ENCODE results near the gene INPP5B. TPM values are rescaled to one million over a fixed set of nuclear protein-coding genes. Genes with fewer than 3 reads are reported as not detected.
A peak's percentile ranks its signal among the peaks of the same experiment; 100 is the strongest.

Gene INPP5B
- total and polyA plus RNA-seq, 2 of the 13 experiments (the other 11 are each of a cell fraction or from before 2014, with no cell fraction given), result 9.0 to 9.8 TPM

DNA sequence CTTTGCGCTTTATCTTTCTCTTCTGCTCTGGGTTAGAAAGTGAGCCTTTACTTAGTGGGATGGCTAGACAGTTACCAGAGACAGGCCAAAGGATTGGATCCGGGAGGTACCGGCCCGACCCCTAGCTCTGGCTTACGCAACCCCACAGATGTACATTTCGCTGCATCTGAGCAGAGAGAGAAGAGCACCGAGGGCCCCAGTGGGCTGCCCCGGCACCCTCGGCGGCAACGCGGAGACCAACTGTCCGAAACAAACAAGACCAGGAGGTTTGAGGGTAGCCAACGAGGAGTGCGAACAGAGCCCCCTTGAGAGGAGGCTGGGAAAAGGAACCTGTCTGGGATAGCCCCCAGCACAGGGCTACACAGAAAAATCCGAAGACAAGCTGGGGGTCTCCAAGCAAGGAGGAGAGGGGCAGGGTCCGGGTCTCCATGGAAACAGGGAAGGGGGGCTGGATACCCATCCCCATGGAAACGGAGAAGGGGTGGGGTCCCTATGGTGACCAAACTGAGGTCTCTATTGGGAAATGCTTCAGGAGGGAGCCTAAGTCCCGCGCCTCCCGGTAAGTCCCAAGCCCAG is 87.8 kb downstream of the INPP5B start (continued):
- TF ChIP-seq, protein P1, sequence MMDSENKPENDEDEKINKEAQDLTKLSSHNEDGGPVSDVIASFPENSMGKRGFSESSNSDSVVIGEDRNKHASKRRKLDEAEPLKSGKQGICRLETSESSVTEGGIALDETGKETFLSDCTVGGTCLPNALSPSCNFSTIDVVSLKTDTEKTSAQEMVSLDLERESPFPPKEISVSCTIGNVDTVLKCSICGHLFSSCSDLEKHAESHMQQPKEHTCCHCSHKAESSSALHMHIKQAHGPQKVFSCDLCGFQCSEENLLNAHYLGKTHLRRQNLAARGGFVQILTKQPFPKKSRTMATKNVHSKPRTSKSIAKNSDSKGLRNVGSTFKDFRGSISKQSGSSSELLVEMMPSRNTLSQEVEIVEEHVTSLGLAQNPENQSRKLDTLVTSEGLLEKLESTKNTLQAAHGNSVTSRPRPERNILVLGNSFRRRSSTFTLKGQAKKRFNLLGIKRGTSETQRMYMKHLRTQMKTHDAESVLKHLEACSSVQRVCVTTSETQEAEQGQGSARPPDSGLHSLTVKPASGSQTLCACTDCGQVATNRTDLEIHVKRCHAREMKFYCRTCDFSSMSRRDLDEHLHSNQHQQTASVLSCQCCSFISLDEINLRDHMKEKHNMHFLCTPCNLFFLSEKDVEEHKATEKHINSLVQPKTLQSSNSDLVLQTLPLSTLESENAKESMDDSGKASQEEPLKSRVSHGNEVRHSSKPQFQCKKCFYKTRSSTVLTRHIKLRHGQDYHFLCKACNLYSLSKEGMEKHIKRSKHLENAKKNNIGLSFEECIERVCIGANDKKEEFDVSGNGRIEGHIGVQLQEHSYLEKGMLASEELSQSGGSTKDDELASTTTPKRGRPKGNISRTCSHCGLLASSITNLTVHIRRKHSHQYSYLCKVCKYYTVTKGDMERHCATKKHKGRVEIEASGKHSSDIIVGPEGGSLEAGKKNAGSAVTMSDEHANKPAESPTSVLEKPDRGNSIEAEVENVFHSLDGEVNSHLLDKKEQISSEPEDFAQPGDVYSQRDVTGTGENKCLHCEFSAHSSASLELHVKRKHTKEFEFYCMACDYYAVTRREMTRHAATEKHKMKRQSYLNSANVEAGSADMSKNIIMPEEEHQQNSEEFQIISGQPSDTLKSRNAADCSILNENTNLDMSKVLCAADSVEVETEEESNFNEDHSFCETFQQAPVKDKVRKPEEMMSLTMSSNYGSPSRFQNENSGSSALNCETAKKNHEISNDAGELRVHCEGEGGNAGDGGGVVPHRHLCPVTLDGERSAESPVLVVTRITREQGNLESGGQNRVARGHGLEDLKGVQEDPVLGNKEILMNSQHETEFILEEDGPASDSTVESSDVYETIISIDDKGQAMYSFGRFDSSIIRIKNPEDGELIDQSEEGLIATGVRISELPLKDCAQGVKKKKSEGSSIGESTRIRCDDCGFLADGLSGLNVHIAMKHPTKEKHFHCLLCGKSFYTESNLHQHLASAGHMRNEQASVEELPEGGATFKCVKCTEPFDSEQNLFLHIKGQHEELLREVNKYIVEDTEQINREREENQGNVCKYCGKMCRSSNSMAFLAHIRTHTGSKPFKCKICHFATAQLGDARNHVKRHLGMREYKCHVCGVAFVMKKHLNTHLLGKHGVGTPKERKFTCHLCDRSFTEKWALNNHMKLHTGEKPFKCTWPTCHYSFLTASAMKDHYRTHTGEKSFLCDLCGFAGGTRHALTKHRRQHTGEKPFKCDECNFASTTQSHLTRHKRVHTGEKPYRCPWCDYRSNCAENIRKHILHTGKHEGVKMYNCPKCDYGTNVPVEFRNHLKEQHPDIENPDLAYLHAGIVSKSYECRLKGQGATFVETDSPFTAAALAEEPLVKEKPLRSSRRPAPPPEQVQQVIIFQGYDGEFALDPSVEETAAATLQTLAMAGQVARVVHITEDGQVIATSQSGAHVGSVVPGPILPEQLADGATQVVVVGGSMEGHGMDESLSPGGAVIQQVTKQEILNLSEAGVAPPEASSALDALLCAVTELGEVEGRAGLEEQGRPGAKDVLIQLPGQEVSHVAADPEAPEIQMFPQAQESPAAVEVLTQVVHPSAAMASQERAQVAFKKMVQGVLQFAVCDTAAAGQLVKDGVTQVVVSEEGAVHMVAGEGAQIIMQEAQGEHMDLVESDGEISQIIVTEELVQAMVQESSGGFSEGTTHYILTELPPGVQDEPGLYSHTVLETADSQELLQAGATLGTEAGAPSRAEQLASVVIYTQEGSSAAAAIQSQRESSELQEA (CRISPR knock-in tag; IDR thresholded peaks at IDR 0.05; ENCODE audit: not compliant biosample characterization), result no peak
- TF ChIP-seq FOXC1 (CRISPR knock-in tag; IDR thresholded peaks at IDR 0.05; ENCODE audit: borderline replicate concordance) (peak; percentile 27; the same call in 1 of the 2 replicates), MED1 (CRISPR knock-in tag; IDR thresholded peaks at IDR 0.05) (no peak), MTF2 (CRISPR knock-in tag; IDR thresholded peaks at IDR 0.05; ENCODE audit: borderline replicate concordance) (peak; percentile 28; the same call in 1 of the 2 replicates), HNF4G (IDR thresholded peaks at IDR 0.05; ENCODE audit: borderline replicate concordance, low read depth, low read length) (no peak), HNF4G (CRISPR knock-in tag; IDR thresholded peaks at IDR 0.05; ENCODE audit: borderline replicate concordance, low read depth) (0 out of 2 replicates have a peak, but pooled peaks have one; percentile 7), RFX3 (CRISPR knock-in tag; IDR thresholded peaks at IDR 0.05) (peak; percentile 87), NCOA2 (CRISPR knock-in tag; IDR thresholded peaks at IDR 0.05) (0 out of 2 replicates have a peak, but pooled peaks have one; percentile 5), NCOA1 (CRISPR knock-in tag; IDR thresholded peaks at IDR 0.05) (peak; percentile 6; the same call in 1 of the 2 replicates), ZNF17 (CRISPR knock-in tag; IDR thresholded peaks at IDR 0.05) (no peak), ZNF292 (CRISPR knock-in tag; IDR thresholded peaks at IDR 0.05; ENCODE audit: borderline replicate concordance, low read depth) (no peak)
- TF ChIP-seq, protein P2, sequence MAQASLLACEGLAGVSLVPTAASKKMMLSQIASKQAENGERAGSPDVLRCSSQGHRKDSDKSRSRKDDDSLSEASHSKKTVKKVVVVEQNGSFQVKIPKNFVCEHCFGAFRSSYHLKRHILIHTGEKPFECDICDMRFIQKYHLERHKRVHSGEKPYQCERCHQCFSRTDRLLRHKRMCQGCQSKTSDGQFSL (CRISPR knock-in tag; IDR thresholded peaks at IDR 0.05), result no peak
- TF ChIP-seq, protein P3, sequence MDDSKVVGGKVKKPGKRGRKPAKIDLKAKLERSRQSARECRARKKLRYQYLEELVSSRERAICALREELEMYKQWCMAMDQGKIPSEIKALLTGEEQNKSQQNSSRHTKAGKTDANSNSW (CRISPR knock-in tag; IDR thresholded peaks at IDR 0.05; ENCODE audit: borderline replicate concordance), result no peak
- TF ChIP-seq, protein P4, sequence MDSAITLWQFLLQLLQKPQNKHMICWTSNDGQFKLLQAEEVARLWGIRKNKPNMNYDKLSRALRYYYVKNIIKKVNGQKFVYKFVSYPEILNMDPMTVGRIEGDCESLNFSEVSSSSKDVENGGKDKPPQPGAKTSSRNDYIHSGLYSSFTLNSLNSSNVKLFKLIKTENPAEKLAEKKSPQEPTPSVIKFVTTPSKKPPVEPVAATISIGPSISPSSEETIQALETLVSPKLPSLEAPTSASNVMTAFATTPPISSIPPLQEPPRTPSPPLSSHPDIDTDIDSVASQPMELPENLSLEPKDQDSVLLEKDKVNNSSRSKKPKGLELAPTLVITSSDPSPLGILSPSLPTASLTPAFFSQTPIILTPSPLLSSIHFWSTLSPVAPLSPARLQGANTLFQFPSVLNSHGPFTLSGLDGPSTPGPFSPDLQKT (CRISPR knock-in tag; IDR thresholded peaks at IDR 0.05; ENCODE audit: borderline replicate concordance), result no peak
- TF ChIP-seq, protein P5, sequence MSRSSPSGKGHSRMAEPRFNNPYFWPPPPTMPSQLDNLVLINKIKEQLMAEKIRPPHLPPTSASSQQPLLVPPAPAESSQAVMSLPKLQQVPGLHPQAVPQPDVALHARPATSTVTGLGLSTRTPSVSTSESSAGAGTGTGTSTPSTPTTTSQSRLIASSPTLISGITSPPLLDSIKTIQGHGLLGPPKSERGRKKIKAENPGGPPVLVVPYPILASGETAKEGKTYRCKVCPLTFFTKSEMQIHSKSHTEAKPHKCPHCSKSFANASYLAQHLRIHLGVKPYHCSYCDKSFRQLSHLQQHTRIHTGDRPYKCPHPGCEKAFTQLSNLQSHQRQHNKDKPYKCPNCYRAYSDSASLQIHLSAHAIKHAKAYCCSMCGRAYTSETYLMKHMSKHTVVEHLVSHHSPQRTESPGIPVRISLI (CRISPR knock-in tag; IDR thresholded peaks at IDR 0.05; ENCODE audit: borderline replicate concordance), result no peak
- TF ChIP-seq, protein P6, sequence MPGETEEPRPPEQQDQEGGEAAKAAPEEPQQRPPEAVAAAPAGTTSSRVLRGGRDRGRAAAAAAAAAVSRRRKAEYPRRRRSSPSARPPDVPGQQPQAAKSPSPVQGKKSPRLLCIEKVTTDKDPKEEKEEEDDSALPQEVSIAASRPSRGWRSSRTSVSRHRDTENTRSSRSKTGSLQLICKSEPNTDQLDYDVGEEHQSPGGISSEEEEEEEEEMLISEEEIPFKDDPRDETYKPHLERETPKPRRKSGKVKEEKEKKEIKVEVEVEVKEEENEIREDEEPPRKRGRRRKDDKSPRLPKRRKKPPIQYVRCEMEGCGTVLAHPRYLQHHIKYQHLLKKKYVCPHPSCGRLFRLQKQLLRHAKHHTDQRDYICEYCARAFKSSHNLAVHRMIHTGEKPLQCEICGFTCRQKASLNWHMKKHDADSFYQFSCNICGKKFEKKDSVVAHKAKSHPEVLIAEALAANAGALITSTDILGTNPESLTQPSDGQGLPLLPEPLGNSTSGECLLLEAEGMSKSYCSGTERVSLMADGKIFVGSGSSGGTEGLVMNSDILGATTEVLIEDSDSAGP (CRISPR knock-in tag; IDR thresholded peaks at IDR 0.05; ENCODE audit: borderline replicate concordance), result no peak
